Uterus (tissue), 4 donors: Measurements from ENCODE around the gene SLC38A8. TPM values are rescaled to one million over a fixed set of nuclear protein-coding genes. Genes with fewer than 3 reads are reported as not detected.

Experiments
- DNase-seq, 2 donors: peaks; one replicate each; pipeline ENCODE4 v3.0.0-alpha.2; 2019 to 2020
- H3K27ac ChIP-seq, 2 donors: fragments of 200-600 bp; sonication (generic); 1 replicate in 1 of 2; 2 replicates in 1 of 2; pipeline ENCODE4 v1.5.1; 2016 to 2018
- H3K27me3 ChIP-seq, 2 donors: fragments of 200-600 bp; sonication (generic); one replicate each; pipeline ENCODE4 v1.5.1; 2018 to 2019; ENCODE audit warnings: control low read depth in 1 of 2
- H3K36me3 ChIP-seq, 2 donors: fragments of 200-600 bp; sonication (generic); one replicate each; pipeline ENCODE4 v1.5.1; 2019; ENCODE audit warnings: control low read depth in 1 of 2
- H3K4me1 ChIP-seq, 2 donors: fragments of 200-600 bp; sonication (generic); one replicate each; pipeline ENCODE4 v1.5.1; 2018 to 2019; ENCODE audit warnings: control low read depth in 1 of 2
- H3K4me3 ChIP-seq, 2 donors: fragments of 200-600 bp; sonication (generic); 1 replicate in 1 of 2; 2 replicates in 1 of 2; pipeline ENCODE4 v1.5.1; 2018 to 2019; ENCODE audit warnings: mild to moderate bottlenecking in 1 of 2
- H3K9me3 ChIP-seq, 2 donors: fragments of 200-600 bp; sonication (generic); one replicate each; pipeline ENCODE4 v1.5.1; 2019; ENCODE audit warnings: control low read depth in 1 of 2
- CTCF ChIP-seq, 4 experiments: fragments of 200-600 bp in 2 of 4; fragments of 450-650 bp in 2 of 4; sonication (generic) in 2 of 4; IDR thresholded peaks; one replicate each; pipeline ENCODE4 v1.5.1; 2016 to 2019; ENCODE audit warnings: antibody characterized with exemption in 4 of 4, mild to moderate bottlenecking in 2 of 4, moderate library complexity in 1 of 4
- POLR2A ChIP-seq, 2 donors: fragments of 450-650 bp; IDR thresholded peaks; one replicate each; pipeline ENCODE4 v1.6.1; 2016; ENCODE audit warnings: antibody characterized with exemption in 2 of 2, mild to moderate bottlenecking in 1 of 2, moderate library complexity in 1 of 2
- intact Hi-C: fragments of 100-400 bp; cut with DNase I; formaldehyde crosslinking; loops from one replicate; pipeline ENCODE4 v1.15.1; 2023; ENCODE audit warnings: low total_unique reads
- total RNA-seq, 4 donors: library from RNA; depleted of rRNA in 3 of 4; stranded (reverse); fragments of >200 nt in 3 of 4; gene quantifications; one replicate each; pipeline versions ENCODE4 v1.1.0 to v1.2.4, GENCODE V29; 2014 to 2023
- donor health status: DM: yes; HTN: yes; CAD: no.

SLC38A8 gene
- total RNA-seq, 4 donors from 2014 or later, result 1.3 TPM; not detected in 3

GRCh38 chr16:83973077-83973476 lies 69.5 kb downstream of the SLC38A8 start:
- H3K36me3 ChIP-seq, result no peaks in the 10 kb centered on the region
- H3K4me3 ChIP-seq, result no peak overlapping the region
- TF ChIP-seq CTCF (IDR thresholded peaks at IDR 0.05) (no peak), POLR2A (IDR thresholded peaks at IDR 0.05) (no peak)
- H3K27me3 ChIP-seq, result peaks cover 0 to 10% of the 10 kb centered on the region in 2 donors
- intact Hi-C loops, result no loop called here
- no peak overlapping the region for H3K27ac ChIP-seq
- no peak for DNase-seq
- H3K4me1 ChIP-seq, result peaks cover 0 to 1% of the 10 kb centered on the region in 2 donors
- H3K9me3 ChIP-seq, result no peaks in the 10 kb centered on the region

- H3K27me3 ChIP-seq, result peaks cover 0 to 12% of the 10 kb centered on the region in 2 donors
- no peak overlapping the region for H3K27ac ChIP-seq
- no peak for DNase-seq
- peaks cover 0 to 3% of the 10 kb centered on the region in 2 donors for H3K4me1 ChIP-seq
- no peaks in the 10 kb centered on the region for H3K36me3 ChIP-seq
- TF ChIP-seq CTCF (IDR thresholded peaks at IDR 0.05) (no peak), POLR2A (IDR thresholded peaks at IDR 0.05) (no peak)
- intact Hi-C loops, result no loop called here
- H3K4me3 ChIP-seq, result no peak overlapping the region
- no peaks in the 10 kb centered on the region for H3K9me3 ChIP-seq
Observed at GRCh38 chr16:83972256-83973008, 70.2 kb downstream of the SLC38A8 start.

- H3K4me1 ChIP-seq, result peaks cover 0 to 3% of the 10 kb centered on the region in 2 donors
- intact Hi-C loops, result no loop called here
- no peak for TF ChIP-seq CTCF (IDR thresholded peaks at IDR 0.05)
- no peak for TF ChIP-seq POLR2A (IDR thresholded peaks at IDR 0.05)
- DNase-seq, result no peak
- no peaks in the 10 kb centered on the region for H3K36me3 ChIP-seq
- no peaks in the 10 kb centered on the region for H3K9me3 ChIP-seq
- no peak overlapping the region for H3K27ac ChIP-seq
- H3K27me3 ChIP-seq, result peaks cover 0 to 12% of the 10 kb centered on the region in 2 donors
- H3K4me3 ChIP-seq, result no peak overlapping the region
Observed at GRCh38 chr16:83971165-83972130, 71.1 kb downstream of the SLC38A8 start.

GRCh38 chr16:83970430-83970815 lies 72.2 kb downstream of the SLC38A8 start:
- Histone ChIP-seq H3K27ac (no peak overlapping the region), H3K4me1 (peaks cover 0 to 3% of the 10 kb centered on the region in 2 donors), H3K4me3 (no peak overlapping the region), H3K9me3 (no peaks in the 10 kb centered on the region), H3K27me3 (peaks cover 0 to 12% of the 10 kb centered on the region in 2 donors), H3K36me3 (no peaks in the 10 kb centered on the region)
- TF ChIP-seq POLR2A (IDR thresholded peaks at IDR 0.05), result no peak
- no peak for TF ChIP-seq CTCF (IDR thresholded peaks at IDR 0.05)
- DNase-seq, result no peak
- intact Hi-C loops, result no loop called here
